ENCODE results near the gene RAI2.

Gene RAI2

DNA sequence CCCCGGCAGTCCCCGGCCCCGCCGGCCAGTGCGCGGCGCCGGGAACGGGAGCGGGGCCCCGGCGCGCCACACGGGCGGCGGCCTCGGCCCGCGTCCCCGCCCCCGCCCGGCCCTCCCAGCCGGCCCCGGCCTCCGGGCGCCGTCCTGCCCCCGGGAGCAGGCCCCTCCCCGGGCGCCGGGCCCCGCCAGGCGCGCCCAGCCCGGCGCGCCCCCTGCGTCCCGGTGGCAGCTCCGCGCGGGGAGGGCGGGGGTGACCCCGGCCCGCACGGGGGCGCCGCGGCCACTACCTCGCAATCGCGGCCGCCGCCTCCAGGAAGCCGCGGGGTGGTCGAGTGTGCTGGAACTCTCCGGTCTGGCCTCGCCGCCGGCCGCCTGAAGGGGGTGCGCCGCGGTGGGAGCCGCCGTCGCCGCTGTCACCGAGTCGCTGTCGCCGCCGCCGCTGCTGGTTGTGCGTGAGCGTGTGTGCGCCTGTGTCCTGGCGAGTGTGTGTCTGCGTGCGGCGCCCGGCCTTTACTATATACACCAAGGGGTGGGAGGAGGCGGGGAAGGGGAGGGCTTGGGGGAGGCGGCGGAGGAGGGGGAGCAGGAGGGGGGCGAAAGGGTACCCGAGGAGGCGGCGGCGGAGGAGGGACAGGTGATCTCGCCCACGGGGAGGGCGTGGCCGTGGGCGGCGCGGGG, at the start of gene RAI2:
Gene RAI2 (minus strand): TSS at position 488 of the 678 bp plus-strand sequence. CDS start 59,288 bp downstream, outside the sequence.
- peak; percentile 60 for DNase-seq

DNA sequence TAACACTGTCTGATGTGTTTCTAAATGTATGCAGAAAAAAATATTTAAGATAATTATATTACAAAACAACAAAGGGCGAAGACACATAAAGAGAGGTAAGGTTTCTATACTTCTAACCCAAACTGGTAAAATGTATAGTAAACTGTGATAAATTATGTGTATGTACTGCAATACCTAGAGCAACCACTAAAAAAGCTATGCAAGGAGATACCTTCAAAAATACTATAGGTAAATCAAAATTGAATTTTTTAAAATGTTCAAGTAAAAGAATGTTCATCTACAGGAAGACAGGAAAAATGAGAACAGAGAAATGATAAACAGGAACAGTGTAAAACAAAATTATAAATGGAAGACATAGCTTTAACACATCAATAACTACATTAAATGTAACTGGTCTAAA, 27.3 kb upstream of the RAI2 start:
- DNase-seq: no peak

DNA sequence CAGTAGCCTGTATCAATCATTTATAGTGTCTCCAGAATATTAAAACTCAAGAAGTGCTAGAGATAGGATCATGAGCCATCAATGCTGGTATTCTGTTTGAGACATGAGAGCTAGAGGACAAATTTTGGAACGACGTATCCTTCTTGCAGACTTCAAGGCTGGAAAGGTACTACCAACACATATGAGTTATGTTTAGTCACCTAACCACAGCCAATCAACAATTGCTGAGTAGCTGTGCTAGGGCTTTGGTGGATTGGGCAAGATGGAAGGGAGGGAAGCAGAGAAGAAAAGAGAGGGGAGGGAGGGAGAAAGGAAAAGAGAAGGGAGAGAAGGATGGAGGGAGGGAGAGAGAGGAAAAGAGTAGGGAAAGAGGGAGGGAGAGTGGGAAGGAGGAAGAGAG, 21.6 kb upstream of the RAI2 start:
- no peak for DNase-seq

DNA sequence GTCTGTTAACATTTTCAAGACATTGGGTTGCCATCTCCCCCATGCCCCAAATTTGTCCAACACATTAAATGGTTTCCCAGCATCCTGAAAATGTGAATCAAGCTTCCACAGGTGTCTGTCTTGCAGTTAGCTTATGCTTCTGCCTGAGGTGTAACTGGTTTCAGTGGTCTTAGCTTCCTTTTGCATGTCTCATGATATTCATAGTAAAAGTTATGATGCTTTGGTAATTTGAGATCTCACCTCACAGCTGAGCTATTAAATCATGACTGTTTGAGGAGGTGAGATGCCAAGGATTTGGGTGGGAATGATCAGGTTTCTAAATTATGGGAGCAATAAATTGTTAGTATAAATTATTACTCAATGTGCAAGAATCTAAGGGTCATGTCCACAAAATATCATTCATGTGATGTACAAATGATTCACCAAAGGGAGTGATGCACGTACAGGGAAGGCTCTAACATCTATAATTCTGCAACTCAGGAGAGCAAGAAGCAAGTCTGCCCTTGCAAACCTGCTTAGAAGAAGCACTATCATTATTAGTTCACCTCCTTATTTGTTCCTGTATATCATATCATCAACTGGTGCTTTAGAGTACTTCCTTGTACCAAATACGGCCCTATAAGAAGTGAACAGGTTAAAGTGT, 17.1 kb upstream of the RAI2 start:
- no peak for DNase-seq

DNA sequence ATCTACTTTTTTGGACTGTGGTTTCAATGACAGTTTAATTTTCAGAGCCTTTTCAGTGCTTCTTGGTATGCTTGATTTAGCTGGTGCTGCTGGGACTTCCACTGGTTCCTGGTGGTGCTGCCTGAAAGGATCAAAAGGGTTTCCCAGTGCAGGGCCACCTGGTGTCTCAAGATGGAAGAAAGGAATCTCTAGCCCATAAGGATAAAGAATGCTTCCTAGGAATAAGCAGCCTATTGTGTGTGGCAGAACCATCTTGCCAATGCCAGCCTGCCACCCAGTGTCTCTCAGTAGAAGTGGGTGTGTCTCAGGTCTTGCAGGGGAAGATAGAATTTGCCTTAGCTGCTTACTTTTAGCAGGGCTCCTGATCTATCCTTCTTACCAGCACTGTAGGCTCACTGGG, 15.0 kb upstream of the RAI2 start:
- no peak for DNase-seq

DNA sequence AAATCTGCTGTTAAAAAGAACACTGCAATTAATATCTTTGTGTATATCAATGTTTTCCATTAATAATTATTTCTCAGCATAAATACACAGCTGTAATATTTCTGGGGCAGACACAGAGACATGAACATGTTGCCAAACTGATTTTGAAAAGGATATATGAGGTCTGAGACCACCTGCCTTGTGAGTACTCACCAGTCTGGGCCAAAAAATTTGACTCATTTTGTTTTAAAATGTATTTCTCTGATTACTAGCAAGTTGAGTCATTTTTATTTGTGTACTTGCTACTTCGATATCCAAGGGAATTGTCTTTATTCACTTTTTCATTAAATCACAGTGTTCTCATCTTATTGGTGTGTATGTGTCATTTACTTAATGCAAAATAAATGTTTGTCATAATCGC, 8.5 kb upstream of the RAI2 start:
- DNase-seq: no peak

DNA sequence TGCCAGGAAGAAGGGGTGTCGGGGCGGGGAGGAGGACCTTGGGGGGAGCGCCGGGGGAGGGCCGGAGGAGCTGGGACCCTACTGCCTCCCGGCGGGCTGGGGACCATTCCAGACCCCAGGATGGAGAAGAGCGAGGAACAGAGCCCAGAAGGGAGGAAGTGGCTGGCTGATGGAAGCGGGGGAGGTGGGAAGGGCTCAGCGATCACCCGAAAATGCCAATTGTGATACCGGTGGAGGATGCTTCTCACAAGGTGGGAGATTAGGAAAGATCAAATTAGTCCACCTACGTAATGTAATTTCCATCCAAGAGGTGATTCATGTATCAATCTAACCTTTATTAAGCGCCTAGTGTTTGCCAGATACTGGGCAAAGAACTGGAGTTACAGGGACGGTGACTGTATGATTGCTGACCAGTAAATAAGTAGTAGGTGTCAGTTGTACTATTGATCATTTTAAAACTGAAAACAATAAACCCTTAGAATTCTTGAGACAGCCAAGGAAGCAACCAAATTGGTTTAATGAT, 452 bp upstream of the RAI2 start:
- DNase-seq: no peak

DNA sequence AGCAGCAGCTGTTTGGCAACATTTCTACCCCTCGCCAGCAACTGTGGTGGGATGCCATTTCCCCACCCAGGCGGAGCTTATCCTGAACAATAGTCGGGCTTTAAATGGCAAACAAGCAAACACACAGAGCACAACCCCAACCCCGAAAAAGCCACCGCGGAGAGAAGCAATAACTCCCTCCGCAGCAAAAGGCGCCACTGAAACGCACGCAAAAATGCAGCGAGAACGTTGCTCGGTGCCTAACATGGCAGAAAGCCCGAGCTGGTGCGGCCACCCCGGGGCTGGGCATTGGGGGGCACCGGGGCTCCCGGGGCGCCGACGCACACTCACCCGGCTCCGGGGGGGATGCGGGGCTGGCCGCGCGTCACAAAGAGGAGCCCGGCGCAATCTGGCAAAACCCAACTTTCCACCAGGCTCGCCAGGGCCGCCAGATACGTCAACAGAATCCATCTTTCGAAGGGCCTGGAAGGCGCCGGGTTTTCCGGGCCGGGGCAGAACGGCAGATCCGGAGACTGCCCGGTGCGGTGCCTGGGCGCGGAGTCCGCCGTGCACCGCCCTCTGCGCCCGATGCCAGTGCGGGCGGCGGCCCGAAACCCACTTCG, 818 bp downstream of the RAI2 start:
- peak; percentile 63 for DNase-seq

DNA sequence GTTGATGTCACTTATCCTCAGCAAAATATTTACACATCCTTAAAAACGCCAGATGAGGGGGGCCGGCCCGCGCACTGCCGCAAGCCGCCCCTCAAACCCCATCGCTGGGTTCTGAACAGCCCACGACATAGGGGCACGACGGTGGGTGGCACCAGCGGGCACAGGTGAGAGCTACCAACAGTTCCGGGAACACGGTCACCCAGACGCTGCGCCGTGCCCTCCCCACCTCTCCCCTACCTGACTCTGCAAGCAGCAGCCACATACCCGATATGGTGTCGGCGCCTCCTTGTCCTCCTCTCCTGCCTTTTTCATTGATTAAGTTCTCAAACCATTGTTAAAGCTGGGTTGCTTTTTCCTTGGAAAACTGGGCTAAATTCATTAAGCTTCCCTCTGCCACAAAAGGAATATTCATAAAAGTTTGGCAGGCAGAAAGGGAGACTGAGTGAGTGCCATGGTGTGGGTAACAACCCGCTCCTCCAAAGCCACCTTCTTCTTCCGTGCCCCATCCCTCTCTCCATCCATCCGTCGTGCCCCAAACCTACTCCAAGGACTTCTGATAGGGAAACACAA, 1.4 kb downstream of the RAI2 start:
- no peak for DNase-seq

DNA sequence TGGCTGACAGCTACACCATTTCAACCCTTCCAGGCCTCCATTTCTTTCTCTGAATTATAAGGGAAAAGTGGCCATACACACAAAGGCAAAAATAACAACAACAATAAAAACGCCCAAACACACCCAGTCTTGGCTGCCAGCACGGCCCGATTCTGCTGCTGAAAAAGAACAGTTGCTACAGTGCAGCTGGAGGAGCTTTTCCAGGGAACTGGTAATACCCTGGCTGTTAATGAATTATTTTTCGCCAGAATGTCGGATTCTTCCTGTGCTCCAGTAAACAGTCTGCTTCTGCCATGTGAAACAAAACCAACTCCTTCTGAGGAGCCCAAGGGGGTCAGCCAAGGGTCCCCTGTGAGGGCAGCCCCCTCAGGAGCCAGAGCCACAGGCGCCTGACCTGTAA, 6.6 kb downstream of the RAI2 start:
- no peak for DNase-seq

DNA sequence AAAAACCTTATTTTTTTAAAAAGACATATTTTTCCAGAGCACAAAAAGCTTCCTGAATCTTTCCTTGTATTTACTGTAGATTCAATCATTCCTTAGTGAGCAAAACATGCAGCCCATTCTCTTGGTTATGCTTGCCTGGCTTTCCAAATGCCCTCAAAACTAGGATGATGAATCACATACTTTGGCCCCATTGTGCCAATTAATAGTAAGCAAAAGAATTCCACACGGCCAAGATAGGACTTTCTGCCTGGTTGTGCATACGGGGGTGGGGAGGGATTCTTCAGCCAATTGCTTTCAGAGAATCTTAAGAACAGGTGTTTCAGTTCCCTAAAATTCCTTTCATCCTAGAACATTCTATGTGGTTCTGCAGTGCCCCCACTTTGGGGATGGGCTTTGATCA, 7.0 kb downstream of the RAI2 start:
- no peak for DNase-seq

DNA sequence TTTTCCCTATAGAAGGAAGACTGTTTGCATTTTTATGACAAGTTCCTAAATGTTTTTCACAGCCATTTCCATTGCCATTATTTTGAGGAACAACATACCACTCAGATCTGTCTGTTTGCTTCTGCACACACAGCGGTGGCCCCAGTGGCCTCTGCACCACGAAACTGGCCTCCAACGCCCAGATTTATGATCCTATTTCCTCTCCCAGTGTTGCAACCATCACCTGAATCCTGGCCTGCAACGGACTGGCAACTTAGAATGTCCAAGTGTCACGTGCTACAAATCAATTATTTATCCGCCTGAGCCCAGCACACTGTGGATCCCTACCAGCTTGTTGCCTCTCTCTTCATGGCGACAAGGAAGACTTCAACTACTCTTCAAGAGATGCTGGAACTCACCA, 9.2 kb downstream of the RAI2 start:
- DNase-seq: no peak

DNA sequence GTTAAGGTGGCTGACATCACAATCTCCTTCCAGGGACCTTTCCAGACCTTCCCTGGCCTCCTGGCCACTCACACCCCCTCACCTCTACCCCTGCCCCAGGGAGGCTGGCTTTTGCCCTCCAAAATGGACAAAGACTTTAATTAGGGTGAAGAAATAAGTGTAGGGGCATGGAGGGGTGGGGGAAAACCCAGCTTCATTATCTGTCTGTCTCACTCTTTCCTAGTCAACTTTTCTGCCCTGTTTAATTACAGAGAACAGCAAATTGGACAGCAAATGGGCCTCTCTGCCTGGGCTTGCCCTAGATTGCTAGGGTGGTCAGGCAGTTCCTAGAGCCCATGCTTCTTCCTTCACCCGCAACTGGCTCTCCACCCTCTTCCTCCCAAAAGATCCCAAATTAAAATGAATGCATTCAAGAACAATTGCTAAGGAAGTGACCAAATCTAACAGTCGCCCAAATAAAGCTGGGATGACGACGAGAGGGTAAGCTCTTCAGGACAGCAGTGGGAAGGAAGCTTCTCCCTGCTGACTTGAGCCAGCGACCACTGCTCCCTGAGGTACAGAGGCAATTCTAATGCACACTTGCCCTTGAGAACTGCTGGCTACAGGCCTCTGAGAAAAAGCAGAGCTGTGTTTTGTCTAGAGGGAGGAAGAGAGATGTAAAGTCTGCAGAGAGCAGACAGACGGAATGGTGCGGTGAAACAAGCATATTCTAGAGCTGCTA, 12.4 kb downstream of the RAI2 start:
- no peak for DNase-seq

DNA sequence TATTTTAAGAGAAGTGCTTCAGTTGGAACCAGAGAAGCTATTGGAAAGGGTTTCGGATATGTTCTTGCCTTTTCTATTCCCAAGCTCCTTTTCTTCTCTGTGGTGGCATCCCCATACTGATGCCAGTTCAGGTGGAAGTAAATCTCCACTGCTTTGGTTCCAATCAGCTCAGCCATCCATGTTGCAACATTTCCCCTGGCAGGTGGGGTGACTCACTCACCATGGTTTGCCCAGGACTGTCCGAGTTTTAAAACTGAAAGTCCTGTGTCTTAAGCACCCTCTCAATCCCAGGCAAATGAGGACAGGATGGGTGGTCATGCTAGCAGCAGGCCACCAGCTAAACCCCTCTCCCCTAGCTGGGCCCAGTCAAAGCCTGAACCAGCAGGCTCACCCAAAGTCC, 15.1 kb downstream of the RAI2 start:
- no peak for DNase-seq

DNA sequence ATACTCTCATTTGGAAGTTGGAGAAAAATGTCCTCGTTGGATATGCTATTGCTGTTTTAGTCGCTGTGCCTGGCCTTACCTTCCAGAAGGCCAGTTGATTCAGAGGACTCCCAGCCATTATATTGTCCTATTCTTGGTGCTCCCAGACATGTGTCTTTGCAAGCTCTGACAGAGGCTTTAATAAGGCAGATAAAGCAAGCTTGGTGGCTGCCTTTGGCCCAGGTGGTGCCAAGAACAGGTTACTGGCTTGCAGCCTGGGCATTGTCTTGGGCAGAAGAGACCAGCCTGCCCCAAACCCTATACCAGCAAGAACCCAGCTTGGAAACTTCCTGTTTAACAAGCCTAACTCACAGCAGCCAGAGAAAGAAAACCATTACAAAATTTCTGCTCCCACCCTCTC, 16.9 kb downstream of the RAI2 start:
- DNase-seq: no peak

DNA sequence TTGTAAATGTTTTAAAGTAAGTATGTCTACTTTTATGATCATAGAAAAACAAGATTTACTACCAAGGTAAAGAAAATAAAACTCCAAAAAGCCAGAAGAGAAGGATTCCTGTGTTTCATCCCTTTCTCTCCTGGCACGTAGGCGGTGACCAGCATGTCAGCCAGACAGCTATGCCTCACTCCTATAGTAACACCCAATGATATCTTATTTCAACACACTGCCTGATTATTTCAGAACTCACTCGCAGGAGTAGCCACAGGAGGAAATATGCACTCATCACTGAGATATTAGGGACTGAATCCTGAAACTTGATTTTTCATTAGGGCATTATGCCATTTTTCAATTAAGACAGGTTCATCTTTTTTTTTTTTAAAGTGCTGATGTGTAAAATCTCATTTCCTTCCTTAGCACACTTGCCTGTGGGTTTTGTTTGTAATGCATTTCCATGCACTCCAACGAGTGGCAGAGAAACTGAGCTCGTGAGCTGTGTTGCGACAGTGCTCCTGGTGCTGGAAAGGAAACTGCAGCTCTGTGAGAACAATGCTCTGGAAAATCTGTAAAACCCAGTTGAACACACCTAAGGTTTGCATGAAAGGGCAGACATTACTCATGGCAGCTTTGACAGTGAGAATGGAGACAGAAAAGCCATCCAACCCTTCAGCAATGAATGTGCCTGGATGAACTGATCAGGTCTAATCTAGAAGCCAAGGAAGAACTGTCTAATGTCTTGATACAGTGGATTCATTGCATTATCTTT, 18.2 kb downstream of the RAI2 start:
- no peak for DNase-seq

DNA sequence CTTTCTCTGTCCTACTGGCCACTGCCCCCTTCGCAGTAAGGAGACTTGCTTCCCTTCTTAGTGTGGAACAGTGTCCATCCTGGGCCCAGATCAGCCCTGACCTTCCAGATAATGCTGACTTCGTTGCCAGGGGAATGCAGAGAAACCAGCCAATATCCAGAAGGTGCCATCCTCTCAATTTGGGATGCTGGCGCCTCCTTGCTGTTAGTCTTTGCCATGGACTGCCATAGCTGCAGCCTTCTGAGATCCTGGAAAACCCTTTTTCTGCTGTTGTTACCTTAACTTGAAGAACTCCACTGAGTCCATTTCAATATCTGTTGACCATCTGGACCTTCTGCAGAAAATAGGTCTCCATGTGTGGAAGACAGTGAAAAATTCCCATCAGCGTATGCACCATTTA, 21.8 kb downstream of the RAI2 start:
- DNase-seq: no peak

DNA sequence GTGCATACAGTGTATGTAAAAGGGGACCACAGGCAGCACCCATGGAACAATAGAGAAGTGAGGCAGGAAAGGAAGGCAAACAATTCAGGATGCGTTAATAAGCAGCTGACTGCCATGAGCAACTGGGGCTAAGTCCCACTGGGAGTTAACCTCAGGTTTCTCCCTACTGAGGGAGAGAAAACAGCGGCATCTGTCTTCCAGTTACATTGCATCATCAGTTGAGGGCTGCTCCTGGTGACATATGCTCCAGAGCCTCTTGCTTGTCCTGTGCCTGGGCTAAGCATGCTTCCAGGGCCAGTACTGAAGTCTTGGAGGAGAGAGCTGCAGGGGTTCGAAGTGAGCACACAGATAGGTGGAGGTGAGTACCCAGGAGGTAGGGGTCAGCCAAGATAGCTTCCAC, 24.3 kb downstream of the RAI2 start:
- DNase-seq: no peak

DNA sequence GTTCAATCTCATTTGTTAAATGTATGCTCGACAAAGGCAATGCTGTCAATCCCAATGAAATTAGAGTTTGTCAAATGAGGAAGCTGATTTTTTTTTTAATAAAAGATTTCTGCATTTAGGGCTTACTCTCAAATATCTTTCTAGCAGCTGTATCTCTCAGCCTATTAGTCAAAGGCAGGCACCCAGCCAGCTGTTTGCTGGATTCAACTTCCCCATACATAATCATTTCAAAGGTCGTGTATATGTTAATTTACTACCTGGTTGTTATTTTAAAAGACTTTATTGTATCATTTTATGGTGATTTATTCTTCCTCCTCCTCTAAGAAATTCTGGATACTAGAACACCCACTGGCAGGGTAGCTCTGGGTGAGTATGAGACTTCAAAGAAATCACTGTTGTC, 27.1 kb downstream of the RAI2 start:
- no peak for DNase-seq

DNA sequence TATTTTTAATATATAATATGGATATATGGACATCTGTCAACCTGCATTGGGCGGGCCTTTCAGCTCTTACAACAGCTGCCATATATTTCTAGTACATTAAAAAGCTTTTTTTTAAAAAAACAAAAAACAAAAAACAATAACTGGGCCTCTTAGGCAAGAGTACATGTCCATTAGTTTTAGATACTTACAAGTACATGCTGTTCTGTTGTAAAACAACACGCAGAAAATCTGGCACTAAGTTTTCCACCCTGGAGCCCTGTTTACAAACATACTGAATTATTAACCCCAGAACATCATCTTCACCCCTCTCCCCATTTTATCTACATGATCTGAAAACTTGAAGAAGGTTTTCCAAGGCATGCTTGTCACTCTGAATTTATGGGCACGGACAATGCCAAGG, 29.8 kb downstream of the RAI2 start:
- no peak for DNase-seq

DNA sequence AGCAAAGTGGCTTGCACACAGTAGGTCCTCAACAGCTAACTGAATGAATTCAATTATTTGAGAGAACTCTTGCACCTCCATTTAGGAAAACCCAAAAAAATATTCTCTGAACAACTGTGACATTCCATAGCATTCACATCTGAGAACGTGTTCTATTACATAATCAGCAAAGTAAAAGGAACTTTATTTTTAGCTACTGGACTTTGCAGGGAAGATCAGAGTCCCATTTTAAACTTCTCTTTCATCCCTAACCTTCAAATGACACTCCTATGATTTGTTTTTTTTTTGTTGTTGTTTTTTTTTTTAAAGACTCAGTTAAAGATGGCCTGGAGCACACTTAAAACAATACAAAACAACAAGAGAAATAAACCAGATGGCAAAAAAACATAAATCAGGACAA, 30.9 kb downstream of the RAI2 start:
- DNase-seq: no peak

DNA sequence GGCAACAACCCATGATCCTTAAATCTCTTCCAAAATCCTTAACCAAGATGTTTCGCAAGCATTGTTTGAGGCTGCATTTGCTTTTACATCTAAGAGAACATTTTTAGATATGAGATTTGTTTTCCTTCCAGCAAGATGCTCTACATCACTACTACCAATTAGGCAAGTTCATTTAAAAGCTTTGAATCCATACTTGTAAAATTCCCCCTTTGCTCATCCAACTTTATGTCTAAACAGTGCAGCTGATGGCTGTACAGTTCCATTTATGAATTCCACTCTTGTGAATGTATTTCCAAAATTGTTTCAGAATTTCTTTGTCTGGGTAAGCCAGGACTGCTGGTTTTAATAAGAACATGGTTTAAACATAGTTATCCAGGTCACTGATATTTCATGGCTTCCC, 31.5 kb downstream of the RAI2 start:
- no peak for DNase-seq

DNA sequence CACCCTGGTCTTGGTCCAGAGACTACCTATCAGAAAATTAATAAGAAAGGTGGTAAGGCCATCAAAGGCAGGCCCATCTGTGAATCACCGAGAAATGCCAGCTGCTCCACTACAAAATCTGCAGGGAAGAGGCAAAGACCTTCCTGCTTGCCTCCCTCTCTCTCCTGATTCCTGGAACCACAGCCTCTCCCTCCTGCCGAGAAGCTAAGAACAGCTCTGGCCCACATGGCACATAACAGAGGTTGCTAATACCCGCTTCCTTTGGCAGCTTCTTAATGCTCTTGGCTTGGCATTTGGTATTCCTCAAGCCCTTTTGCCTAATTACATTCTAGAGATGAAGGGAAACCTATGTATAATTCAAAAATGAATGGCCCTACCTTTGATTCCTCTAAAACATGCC, 32.9 kb downstream of the RAI2 start:
- no peak for DNase-seq

Data from eye (tissue), 1 donor.